ENCODE data around the gene SYS1.

The SYS1 gene

DNA sequence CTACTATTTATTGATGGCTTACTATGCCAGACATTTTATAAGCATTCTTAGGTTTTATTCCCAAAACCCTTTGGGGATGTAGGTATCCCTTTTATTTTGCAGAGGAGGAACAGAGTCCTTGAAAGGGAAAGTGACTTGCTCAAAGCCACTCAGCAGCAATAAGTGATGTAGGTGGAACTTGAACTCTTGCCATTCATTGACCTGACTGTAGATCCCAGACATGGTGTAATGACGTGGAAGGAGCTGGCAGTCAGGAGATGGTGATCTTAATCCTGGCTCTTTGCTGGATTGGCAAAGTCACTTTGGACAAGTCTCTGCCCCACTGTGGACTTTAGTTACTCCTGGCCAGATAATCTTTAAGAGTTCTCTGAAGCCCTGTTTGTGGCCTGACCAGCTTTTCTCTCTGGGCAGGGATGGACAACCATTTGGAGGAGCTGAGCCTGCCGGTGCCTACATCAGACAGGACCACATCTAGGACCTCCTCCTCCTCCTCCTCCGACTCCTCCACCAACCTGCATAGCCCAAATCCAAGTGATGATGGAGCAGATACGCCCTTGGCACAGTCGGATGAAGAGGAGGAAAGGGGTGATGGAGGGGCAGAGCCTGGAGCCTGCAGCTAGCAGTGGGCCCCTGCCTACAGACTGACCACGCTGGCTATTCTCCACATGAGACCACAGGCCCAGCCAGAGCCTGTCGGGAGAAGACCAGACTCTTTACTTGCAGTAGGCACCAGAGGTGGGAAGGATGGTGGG is 46.7 kb downstream of the SYS1 start:
- Histone ChIP-seq H3K4me3 (ENCODE audit: low read depth in 1 of 2, low read length in 2 of 2) (peak overlapping the region; percentile 14 to 30), H3K27me3 (ENCODE audit: control insufficient read depth in 1 of 2, insufficient read depth in 2 of 2, low read length in 2 of 2) (no peaks in the 10 kb centered on the region), H3K4me1 (ENCODE audit: control insufficient read depth in 1 of 2, insufficient read depth in 2 of 2, low read length in 2 of 2) (peaks cover 57 to 59% of the 10 kb centered on the region in 2 donors), H3K36me3 (ENCODE audit: control insufficient read depth in 1 of 2, insufficient read depth in 2 of 2, low read length in 2 of 2) (peaks cover 0 to 23% of the 10 kb centered on the region in 2 donors), H3K27ac (ENCODE audit: low read depth, low read length) (peak overlapping the region; percentile 39), H3K9ac (ENCODE audit: low read depth in 1 of 2, low read length in 2 of 2) (no peak overlapping the region), H3K9me3 (ENCODE audit: control insufficient read depth in 1 of 2, low read length in 2 of 2) (no peaks in the 10 kb centered on the region)

DNA sequence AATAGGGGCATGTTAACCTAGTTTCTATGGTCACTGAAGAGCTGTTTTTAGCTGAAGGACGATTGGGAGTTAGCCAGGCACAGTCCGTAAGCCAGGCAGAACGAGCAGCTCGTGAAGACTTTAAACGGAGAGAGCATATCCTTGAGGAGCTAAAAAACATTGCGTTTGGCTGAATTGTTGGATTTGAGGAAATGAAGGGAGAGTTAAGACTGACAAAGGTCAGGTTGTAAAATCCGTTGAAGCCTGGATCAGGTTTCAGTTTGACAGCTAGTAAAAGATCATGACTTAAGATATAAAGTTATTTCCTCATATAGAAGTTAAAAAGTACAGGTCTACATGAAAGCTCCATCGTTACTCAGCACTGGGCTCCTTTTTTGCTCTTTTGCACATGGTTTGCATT is 47.9 kb downstream of the SYS1 start:
- H3K9me3 ChIP-seq (ENCODE audit: control insufficient read depth in 1 of 2, low read length in 2 of 2) = no peaks in the 10 kb centered on the region
- H3K4me1 ChIP-seq (ENCODE audit: control insufficient read depth in 1 of 2, insufficient read depth in 2 of 2, low read length in 2 of 2) = peaks cover 55 to 63% of the 10 kb centered on the region in 2 donors
- peak overlapping the region; percentile 6 for H3K27ac ChIP-seq (ENCODE audit: low read depth, low read length)
- H3K9ac ChIP-seq (ENCODE audit: low read depth in 1 of 2, low read length in 2 of 2) = peak overlapping the region in 1 of 2 donors; percentile 56
- peak overlapping the region in 1 of 2 donors; percentile 30 for H3K4me3 ChIP-seq (ENCODE audit: low read depth in 1 of 2, low read length in 2 of 2)
- H3K36me3 ChIP-seq (ENCODE audit: control insufficient read depth in 1 of 2, insufficient read depth in 2 of 2, low read length in 2 of 2) = peaks cover 0 to 23% of the 10 kb centered on the region in 2 donors
- H3K27me3 ChIP-seq (ENCODE audit: control insufficient read depth in 1 of 2, insufficient read depth in 2 of 2, low read length in 2 of 2) = no peaks in the 10 kb centered on the region

DNA sequence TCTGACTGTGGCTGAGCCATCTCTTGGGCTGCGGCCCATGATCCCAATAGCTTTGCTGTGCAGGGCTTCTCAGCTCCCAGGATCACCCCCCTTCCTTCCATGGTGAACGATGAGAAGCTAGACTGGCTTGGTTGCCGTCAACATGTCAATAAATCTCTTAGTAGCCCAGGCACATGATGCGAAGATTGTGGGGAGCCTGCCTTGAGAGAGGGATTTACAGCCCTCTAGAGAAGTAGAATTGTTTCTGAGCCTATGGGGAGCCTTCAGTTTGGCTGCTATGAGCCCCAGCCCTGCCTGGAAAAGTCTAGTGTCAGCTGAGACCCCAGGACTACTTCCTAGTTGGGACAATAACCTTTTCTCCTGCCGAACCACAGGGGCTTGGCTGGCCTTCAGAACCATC is 49.7 kb downstream of the SYS1 start:
- no peaks in the 10 kb centered on the region for H3K9me3 ChIP-seq (ENCODE audit: control insufficient read depth in 1 of 2, low read length in 2 of 2)
- peaks cover 65 to 72% of the 10 kb centered on the region in 2 donors for H3K4me1 ChIP-seq (ENCODE audit: control insufficient read depth in 1 of 2, insufficient read depth in 2 of 2, low read length in 2 of 2)
- H3K4me3 ChIP-seq (ENCODE audit: low read depth in 1 of 2, low read length in 2 of 2) = no peak overlapping the region
- peaks cover 0 to 23% of the 10 kb centered on the region in 2 donors for H3K36me3 ChIP-seq (ENCODE audit: control insufficient read depth in 1 of 2, insufficient read depth in 2 of 2, low read length in 2 of 2)
- H3K27me3 ChIP-seq (ENCODE audit: control insufficient read depth in 1 of 2, insufficient read depth in 2 of 2, low read length in 2 of 2) = no peaks in the 10 kb centered on the region
- no peak overlapping the region for H3K9ac ChIP-seq (ENCODE audit: low read depth in 1 of 2, low read length in 2 of 2)
- no peak overlapping the region for H3K27ac ChIP-seq (ENCODE audit: low read depth, low read length)

DNA sequence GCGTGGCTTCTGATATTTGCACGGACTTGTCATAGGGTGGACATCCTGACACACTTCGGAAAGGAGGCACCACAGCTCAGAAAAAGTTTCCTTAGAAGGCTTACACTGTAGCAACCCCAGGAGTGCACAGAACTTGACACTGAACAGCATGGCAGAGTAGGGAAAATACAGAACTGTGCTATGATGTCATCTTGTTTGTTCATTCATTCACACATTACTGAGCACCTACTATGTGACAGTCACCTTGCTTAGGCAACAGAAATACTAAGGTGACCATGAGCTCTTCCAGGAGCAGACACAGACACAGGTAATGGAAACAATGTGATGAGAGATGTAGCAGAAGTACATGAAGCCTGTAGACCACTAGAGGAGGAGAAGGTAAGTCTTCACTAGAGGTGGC is 50.5 kb downstream of the SYS1 start:
- peaks cover 4 to 25% of the 10 kb centered on the region in 2 donors for H3K36me3 ChIP-seq (ENCODE audit: control insufficient read depth in 1 of 2, insufficient read depth in 2 of 2, low read length in 2 of 2)
- no peaks in the 10 kb centered on the region for H3K27me3 ChIP-seq (ENCODE audit: control insufficient read depth in 1 of 2, insufficient read depth in 2 of 2, low read length in 2 of 2)
- peaks cover 65 to 71% of the 10 kb centered on the region in 2 donors for H3K4me1 ChIP-seq (ENCODE audit: control insufficient read depth in 1 of 2, insufficient read depth in 2 of 2, low read length in 2 of 2)
- no peaks in the 10 kb centered on the region for H3K9me3 ChIP-seq (ENCODE audit: control insufficient read depth in 1 of 2, low read length in 2 of 2)
- no peak overlapping the region for H3K9ac ChIP-seq (ENCODE audit: low read depth in 1 of 2, low read length in 2 of 2)
- H3K4me3 ChIP-seq (ENCODE audit: low read depth in 1 of 2, low read length in 2 of 2) = no peak overlapping the region
- H3K27ac ChIP-seq (ENCODE audit: low read depth, low read length) = no peak overlapping the region

DNA sequence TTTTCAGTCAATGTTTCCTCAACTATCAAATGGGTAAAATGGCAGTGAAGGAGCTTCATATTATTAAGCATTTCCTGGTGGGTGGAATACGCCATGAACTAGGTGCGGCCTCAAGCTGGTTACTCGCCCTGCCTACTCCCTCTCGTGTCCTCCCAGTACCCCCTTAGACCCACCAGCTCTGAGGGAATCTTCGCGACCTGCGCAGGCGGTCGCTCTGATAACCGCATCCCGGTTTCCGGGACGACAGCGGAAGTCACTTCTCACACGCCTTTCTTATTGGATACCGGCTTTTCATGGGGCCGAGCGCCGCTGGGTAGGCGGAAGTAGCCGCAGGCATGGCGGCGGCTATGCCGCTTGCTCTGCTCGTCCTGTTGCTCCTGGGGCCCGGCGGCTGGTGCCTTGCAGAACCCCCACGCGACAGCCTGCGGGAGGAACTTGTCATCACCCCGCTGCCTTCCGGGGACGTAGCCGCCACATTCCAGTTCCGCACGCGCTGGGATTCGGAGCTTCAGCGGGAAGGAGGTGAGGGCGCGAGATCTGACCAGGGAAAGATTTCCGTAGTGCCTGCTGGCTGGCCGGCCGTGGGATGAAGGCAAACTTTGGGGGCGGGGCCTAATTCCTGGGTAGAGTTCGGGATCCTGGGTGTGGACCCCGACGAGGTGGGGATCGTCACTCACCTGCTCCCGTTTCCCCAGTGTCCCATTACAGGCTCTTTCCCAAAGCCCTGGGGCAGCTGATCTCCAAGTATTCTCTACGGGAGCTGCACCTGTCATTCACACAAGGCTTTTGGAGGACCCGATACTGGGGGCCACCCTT is 53.1 kb downstream of the SYS1 start, which contains the start of gene PIGT:
TSS of gene PIGT (plus strand) at position 320 of the 816 bp plus-strand sequence. CDS start at position 336, 16 bp downstream.
- Histone ChIP-seq H3K9ac (ENCODE audit: low read depth in 1 of 2, low read length in 2 of 2) (peak within 1 kb of the TSS; percentile 88 to 95), H3K9me3 (ENCODE audit: control insufficient read depth in 1 of 2, low read length in 2 of 2) (no peaks in the 10 kb centered on the region), H3K36me3 (ENCODE audit: control insufficient read depth in 1 of 2, insufficient read depth in 2 of 2, low read length in 2 of 2) (peaks cover 13 to 24% of the 10 kb centered on the region in 2 donors), H3K27ac (ENCODE audit: low read depth, low read length) (peak within 1 kb of the TSS; percentile 58), H3K4me3 (ENCODE audit: low read depth in 1 of 2, low read length in 2 of 2) (peak within 1 kb of the TSS; percentile 97 to 99), H3K27me3 (ENCODE audit: control insufficient read depth in 1 of 2, insufficient read depth in 2 of 2, low read length in 2 of 2) (no peaks in the 10 kb centered on the region), H3K4me1 (ENCODE audit: control insufficient read depth in 1 of 2, insufficient read depth in 2 of 2, low read length in 2 of 2) (peaks cover 61 to 64% of the 10 kb centered on the region in 2 donors)

DNA sequence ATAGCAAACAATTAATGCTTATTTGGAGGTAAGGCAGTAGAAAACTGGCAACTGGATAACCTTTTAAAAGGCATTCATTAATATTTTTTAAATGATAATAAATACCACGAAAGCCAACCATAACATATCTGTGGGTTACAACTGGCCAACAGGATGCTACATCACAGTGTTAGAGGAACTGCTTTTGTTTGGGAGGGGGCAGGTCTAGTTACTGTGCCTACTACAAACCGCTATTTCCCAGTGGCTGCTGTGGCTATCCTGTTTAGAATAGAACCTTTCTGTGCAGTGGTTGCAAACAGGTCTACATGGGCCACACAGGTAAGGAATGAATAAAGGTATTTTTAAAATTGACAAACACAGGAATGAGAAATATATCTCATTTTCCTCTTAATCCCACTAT is 54.0 kb downstream of the SYS1 start:
- no peak overlapping the region for H3K27ac ChIP-seq (ENCODE audit: low read depth, low read length)
- H3K27me3 ChIP-seq (ENCODE audit: control insufficient read depth in 1 of 2, insufficient read depth in 2 of 2, low read length in 2 of 2) = no peaks in the 10 kb centered on the region
- H3K4me1 ChIP-seq (ENCODE audit: control insufficient read depth in 1 of 2, insufficient read depth in 2 of 2, low read length in 2 of 2) = peaks cover 52 to 56% of the 10 kb centered on the region in 2 donors
- H3K4me3 ChIP-seq (ENCODE audit: low read depth in 1 of 2, low read length in 2 of 2) = peak overlapping the region; percentile 97 to 99
- H3K36me3 ChIP-seq (ENCODE audit: control insufficient read depth in 1 of 2, insufficient read depth in 2 of 2, low read length in 2 of 2) = peaks cover 20 to 32% of the 10 kb centered on the region in 2 donors
- no peaks in the 10 kb centered on the region for H3K9me3 ChIP-seq (ENCODE audit: control insufficient read depth in 1 of 2, low read length in 2 of 2)
- H3K9ac ChIP-seq (ENCODE audit: low read depth in 1 of 2, low read length in 2 of 2) = peak overlapping the region in 1 of 2 donors; percentile 88
